KMS-11 (cell line): Measurements from ENCODE around the gene PRLR.

Source experiments
- H2AFZ ChIP-seq: fragments of 200-600 bp; sonication (generic); 2 replicates; pipeline ENCODE4 v1.6.1; 2016; ENCODE audit warnings: antibody characterized with exemption, mixed run types, low read depth
- H3K27ac ChIP-seq: fragments of 200-600 bp; sonication (generic); 2 replicates; pipeline ENCODE4 v1.6.1; 2016; ENCODE audit warnings: mild to moderate bottlenecking, mixed run types
- H3K27me3 ChIP-seq: fragments of 200-600 bp; sonication (generic); 2 replicates; pipeline ENCODE4 v1.6.1; 2017; ENCODE audit warnings: mild to moderate bottlenecking, low read depth, mixed run types, moderate library complexity; ENCODE audit not compliant: insufficient read depth
- H3K36me3 ChIP-seq: fragments of 200-600 bp; sonication (generic); 2 replicates; pipeline ENCODE4 v1.6.1; 2017; ENCODE audit warnings: mild to moderate bottlenecking, mixed run types; ENCODE audit not compliant: insufficient read depth
- H3K4me1 ChIP-seq: fragments of 200-600 bp; sonication (generic); 2 replicates; pipeline ENCODE4 v1.6.1; 2016; ENCODE audit warnings: mild to moderate bottlenecking, low read depth, mixed run types; ENCODE audit not compliant: poor library complexity, severe bottlenecking
- H3K4me2 ChIP-seq: fragments of 200-600 bp; sonication (generic); 2 replicates; pipeline ENCODE4 v1.7.0; 2016; ENCODE audit warnings: mild to moderate bottlenecking, mixed run types
- H3K4me3 ChIP-seq: fragments of 200-600 bp; sonication (generic); IDR thresholded peaks from 2 replicates; pipeline ENCODE4 v1.6.1; 2017; ENCODE audit warnings: low read depth, low read length, mixed read lengths; ENCODE audit not compliant: insufficient read depth
- H3K79me2 ChIP-seq: fragments of 200-600 bp; sonication (generic); 2 replicates; pipeline ENCODE4 v1.6.1; 2016; ENCODE audit warnings: low read depth, mixed run types; ENCODE audit not compliant: insufficient read depth
- H3K9ac ChIP-seq: fragments of 200-600 bp; sonication (generic); 2 replicates; pipeline ENCODE4 v1.6.1; 2016; ENCODE audit warnings: mild to moderate bottlenecking, mixed run types
- H4K20me1 ChIP-seq: fragments of 200-600 bp; sonication (generic); 2 replicates; pipeline ENCODE4 v1.6.1; 2016; ENCODE audit warnings: mild to moderate bottlenecking, mixed run types; ENCODE audit not compliant: insufficient read depth
- CTCF ChIP-seq: fragments of 200-600 bp; sonication (generic); conservative IDR thresholded peaks from 2 replicates; pipeline ENCODE4 v1.6.1; 2017; ENCODE audit warnings: low read depth, mild to moderate bottlenecking, antibody characterized with exemption, low read length, moderate library complexity, mixed read lengths

Gene PRLR

DNA sequence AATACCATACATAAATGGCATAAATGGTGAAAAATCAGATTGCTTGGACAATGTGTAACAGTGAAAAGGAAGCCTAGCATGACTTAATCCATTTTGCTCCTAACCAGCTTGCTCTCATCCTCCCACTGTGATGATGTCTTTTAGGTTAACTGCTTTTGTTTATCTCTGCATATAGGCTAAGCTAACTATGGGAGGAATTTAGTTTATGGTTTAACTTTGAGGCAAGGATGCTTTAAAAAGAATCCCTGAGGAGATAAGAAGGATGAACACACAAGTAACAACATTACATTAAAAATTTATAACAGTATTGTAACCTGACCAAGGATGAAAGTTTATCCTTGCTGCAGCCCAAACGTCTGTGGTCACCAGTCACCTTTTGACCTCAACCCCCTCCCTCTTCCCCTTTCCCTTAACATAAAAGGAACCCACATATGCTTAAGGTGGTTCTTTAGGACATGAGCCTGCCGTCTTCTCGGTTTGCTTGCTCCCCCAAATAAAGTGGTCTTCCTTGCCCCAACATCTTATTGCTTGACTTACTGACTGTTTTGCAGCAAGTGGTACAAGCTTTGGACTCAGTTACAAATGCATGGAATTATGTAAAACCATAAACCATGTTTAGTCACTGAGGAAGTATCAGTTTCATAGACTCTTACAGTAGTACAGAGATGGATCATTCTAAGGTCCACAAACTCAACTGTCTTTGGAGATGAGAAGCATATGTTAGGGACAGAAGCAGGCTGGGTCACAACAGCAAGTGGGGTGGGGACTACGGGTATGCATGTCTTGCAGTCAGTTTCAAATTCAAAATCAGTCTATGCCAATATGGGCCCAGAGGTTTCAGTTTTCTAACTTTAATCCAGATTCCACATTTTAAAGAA lies 213.9 kb downstream of the PRLR start:
- no peaks in the 10 kb centered on the region for H3K79me2 ChIP-seq
- H3K27me3 ChIP-seq, result no peaks in the 10 kb centered on the region
- H3K9ac ChIP-seq, result no peak overlapping the region
- no peak overlapping the region for H3K4me2 ChIP-seq
- TF ChIP-seq CTCF, result no peak
- H4K20me1 ChIP-seq, result no peaks in the 10 kb centered on the region
- no peak overlapping the region for H2AFZ ChIP-seq
- no peak overlapping the region for H3K4me3 ChIP-seq
- H3K27ac ChIP-seq, result no peak overlapping the region
- H3K4me1 ChIP-seq, result peaks cover 2% of the 10 kb centered on the region
- H3K36me3 ChIP-seq, result no peaks in the 10 kb centered on the region

GRCh38 chr5:35015063-35015462 lies 215.2 kb downstream of the PRLR start:
- Histone ChIP-seq H3K36me3 (no peaks in the 10 kb centered on the region), H3K4me2 (no peak overlapping the region), H3K9ac (no peak overlapping the region), H4K20me1 (no peaks in the 10 kb centered on the region), H3K27me3 (no peaks in the 10 kb centered on the region), H3K4me1 (peaks cover 2% of the 10 kb centered on the region), H3K4me3 (no peak overlapping the region), H3K79me2 (no peaks in the 10 kb centered on the region), H3K27ac (no peak overlapping the region), H2AFZ (no peak overlapping the region)
- TF ChIP-seq CTCF, result no peak

DNA sequence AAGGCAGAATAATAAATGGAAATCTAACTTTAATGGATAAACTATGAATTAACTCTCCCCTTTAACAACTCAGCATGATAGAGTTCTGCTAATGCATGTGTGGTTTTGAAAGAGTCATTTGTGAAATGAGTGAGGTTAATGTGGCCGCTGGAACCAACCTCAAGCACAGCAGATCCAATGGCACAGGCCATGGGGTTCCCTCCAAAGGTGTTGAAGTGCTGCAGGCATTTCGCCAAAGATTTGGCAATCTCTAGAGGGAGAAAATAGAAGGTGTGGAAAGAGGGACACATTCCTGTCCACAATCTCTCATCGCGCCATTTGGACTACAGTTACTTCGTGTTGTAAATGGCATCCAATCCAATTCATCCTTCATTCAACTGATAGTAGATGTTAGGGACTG lies 217.5 kb downstream of the PRLR start:
- H3K27me3 ChIP-seq, result no peaks in the 10 kb centered on the region
- TF ChIP-seq CTCF, result no peak
- H3K4me1 ChIP-seq, result peaks cover 2% of the 10 kb centered on the region
- no peak overlapping the region for H3K4me2 ChIP-seq
- H3K27ac ChIP-seq, result no peak overlapping the region
- no peak overlapping the region for H3K9ac ChIP-seq
- H3K4me3 ChIP-seq, result no peak overlapping the region
- no peaks in the 10 kb centered on the region for H3K79me2 ChIP-seq
- no peak overlapping the region for H2AFZ ChIP-seq
- no peaks in the 10 kb centered on the region for H3K36me3 ChIP-seq
- no peaks in the 10 kb centered on the region for H4K20me1 ChIP-seq

- H3K27me3 ChIP-seq, result no peaks in the 10 kb centered on the region
- TF ChIP-seq CTCF, result no peak
- no peaks in the 10 kb centered on the region for H4K20me1 ChIP-seq
Measured at GRCh38 chr5:35012365-35012764, 217.9 kb downstream of the PRLR start.

More at GRCh38 chr5:35012365-35012764, 217.9 kb downstream of the PRLR start:
- H3K27ac ChIP-seq, result no peak overlapping the region
- no peak overlapping the region for H3K4me3 ChIP-seq
- H2AFZ ChIP-seq, result no peak overlapping the region
- H3K4me1 ChIP-seq, result peaks cover 2% of the 10 kb centered on the region
- no peak overlapping the region for H3K4me2 ChIP-seq
- no peaks in the 10 kb centered on the region for H3K79me2 ChIP-seq
- H3K36me3 ChIP-seq, result no peaks in the 10 kb centered on the region
- no peak overlapping the region for H3K9ac ChIP-seq
